ENCODE results near the gene FSD1L. TPM values are rescaled to one million over a fixed set of nuclear protein-coding genes. Genes with fewer than 3 reads are reported as not detected.

FSD1L gene
- total and polyA plus RNA-seq, 2 of the 13 experiments (the other 11 are each of a cell fraction or from before 2014, with no cell fraction given): 4.1 to 5.1 TPM

- TF ChIP-seq ATF2 (CRISPR knock-in tag; IDR thresholded peaks at IDR 0.05) (peak; percentile 52; the same call in 1 of the 2 replicates), ZBTB2 (CRISPR knock-in tag; IDR thresholded peaks at IDR 0.05; ENCODE audit: low read depth) (no peak), CEBPB (IDR thresholded peaks at IDR 0.05; ENCODE audit: borderline replicate concordance, low read depth, low read length) (no peak), NFKBIZ (CRISPR knock-in tag; IDR thresholded peaks at IDR 0.05) (no peak), NBN (conservative IDR thresholded peaks at IDR 0.05) (no peak), NCOA5 (CRISPR knock-in tag; IDR thresholded peaks at IDR 0.05) (no peak), ARNTL (CRISPR knock-in tag; IDR thresholded peaks at IDR 0.05) (0 out of 2 replicates have a peak, but pooled peaks have one; percentile 17), ZNF615 (CRISPR knock-in tag; IDR thresholded peaks at IDR 0.05; ENCODE audit: borderline replicate concordance) (0 out of 2 replicates have a peak, but pooled peaks have one; percentile 46), SCMH1 (CRISPR knock-in tag; IDR thresholded peaks at IDR 0.05; ENCODE audit: borderline replicate concordance) (no peak), RERE (CRISPR knock-in tag; IDR thresholded peaks at IDR 0.05; ENCODE audit: low read depth) (no peak), SIN3B (IDR thresholded peaks at IDR 0.05; ENCODE audit: low read length) (no peak), ZNF383 (CRISPR knock-in tag; IDR thresholded peaks at IDR 0.05; ENCODE audit: borderline replicate concordance) (no peak), AKAP8 (CRISPR knock-in tag; IDR thresholded peaks at IDR 0.05) (no peak), ATM (IDR thresholded peaks at IDR 0.05; ENCODE audit: borderline replicate concordance) (no peak), MZF1 (CRISPR knock-in tag; IDR thresholded peaks at IDR 0.05; ENCODE audit: borderline replicate concordance) (0 out of 2 replicates have a peak, but pooled peaks have one; percentile 46), DMAP1 (CRISPR knock-in tag; IDR thresholded peaks at IDR 0.05) (peak; percentile 70), THAP11 (CRISPR knock-in tag; IDR thresholded peaks at IDR 0.05) (peak; percentile 91), ZNF564 (CRISPR knock-in tag; IDR thresholded peaks at IDR 0.05) (no peak; the same call in 1 of the 2 replicates), TBL1XR1 (IDR thresholded peaks at IDR 0.05; ENCODE audit: borderline replicate concordance, low read length, partially characterized antibody) (no peak), ZSCAN30 (CRISPR knock-in tag; IDR thresholded peaks at IDR 0.05) (no peak)
Observed at GRCh38 chr9:105557804-105558610, 110.2 kb downstream of the FSD1L start, which contains the start of gene FKTN (continued).

Measured in HepG2 (cell line).